AG04449 (cell line): ENCODE data around the gene FGD5.

Experiments
- CTCF ChIA-PET: fragments of 350-600 bp; formaldehyde crosslinking; extraction: SDS; loops from one replicate; lab custom pipeline; 2021; ENCODE audit warnings: antibody characterized with exemption; lab: Yijun Ruan, JAX
- POLR2A ChIA-PET: fragments of 400-600, 350-600 bp; formaldehyde crosslinking; extraction: SDS; loops from one replicate; lab custom pipeline; 2020; ENCODE audit warnings: antibody characterized with exemption, inconsistent platforms; lab: Yijun Ruan, JAX
- DNase-seq: peaks from one replicate; pipeline ENCODE4 v3.0.0-alpha.2; 2010; ENCODE audit warnings: low read depth, low spot score
- H3K4me3 ChIP-seq: 2 replicates; pipeline ENCODE4 v1.5.1; 2011; ENCODE audit warnings: low read depth, mild to moderate bottlenecking, control low read depth, low read length
- TF ChIP-seq, protein P1 (sequence below): IDR thresholded peaks from one replicate; pipeline ENCODE4 v1.5.1; 2011; ENCODE audit warnings: mild to moderate bottlenecking, moderate library complexity, low read length, control low read depth, inconsistent platforms; ENCODE audit not compliant: insufficient read depth; ENCODE audit errors: missing control alignments

FGD5 gene

DNA sequence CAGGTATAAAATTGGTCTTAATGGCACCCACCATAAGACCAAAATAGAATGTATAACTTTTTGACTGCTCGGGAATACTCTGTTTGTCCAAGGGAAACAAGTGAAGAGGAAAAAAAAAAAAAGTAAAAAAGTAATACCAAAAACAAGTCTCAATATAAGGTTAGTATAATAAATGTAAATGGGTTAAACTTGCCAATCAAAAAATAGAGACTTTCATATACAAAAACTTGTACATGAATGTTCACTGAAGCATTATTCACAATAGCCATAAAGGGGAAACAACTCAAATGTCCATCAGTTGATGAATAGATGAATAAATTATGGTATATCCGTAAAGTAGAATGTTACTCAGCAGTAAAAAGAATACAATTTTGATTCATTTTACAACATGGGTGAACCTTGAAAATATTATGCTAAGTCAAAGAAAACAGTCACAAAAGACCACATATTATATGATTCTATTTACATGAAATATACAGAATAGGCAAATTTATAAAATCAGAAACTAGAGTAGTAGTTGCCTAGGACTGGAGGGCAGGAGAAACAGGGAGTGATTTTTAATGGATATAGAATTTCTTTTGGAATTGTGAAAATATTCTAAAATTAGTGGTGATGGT, 39.6 kb upstream of the FGD5 start:
- H3K4me3 ChIP-seq: no peak overlapping the region
- no peak for DNase-seq
- TF ChIP-seq, protein P1, sequence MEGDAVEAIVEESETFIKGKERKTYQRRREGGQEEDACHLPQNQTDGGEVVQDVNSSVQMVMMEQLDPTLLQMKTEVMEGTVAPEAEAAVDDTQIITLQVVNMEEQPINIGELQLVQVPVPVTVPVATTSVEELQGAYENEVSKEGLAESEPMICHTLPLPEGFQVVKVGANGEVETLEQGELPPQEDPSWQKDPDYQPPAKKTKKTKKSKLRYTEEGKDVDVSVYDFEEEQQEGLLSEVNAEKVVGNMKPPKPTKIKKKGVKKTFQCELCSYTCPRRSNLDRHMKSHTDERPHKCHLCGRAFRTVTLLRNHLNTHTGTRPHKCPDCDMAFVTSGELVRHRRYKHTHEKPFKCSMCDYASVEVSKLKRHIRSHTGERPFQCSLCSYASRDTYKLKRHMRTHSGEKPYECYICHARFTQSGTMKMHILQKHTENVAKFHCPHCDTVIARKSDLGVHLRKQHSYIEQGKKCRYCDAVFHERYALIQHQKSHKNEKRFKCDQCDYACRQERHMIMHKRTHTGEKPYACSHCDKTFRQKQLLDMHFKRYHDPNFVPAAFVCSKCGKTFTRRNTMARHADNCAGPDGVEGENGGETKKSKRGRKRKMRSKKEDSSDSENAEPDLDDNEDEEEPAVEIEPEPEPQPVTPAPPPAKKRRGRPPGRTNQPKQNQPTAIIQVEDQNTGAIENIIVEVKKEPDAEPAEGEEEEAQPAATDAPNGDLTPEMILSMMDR: no peak
- POLR2A ChIA-PET: no interaction called here
- CTCF ChIA-PET: interaction anchor here (3.6 kb wide), 1 partner anchor 11 kb away, joined by 16 read pairs; no protein-coding TSS in a partner anchor

DNA sequence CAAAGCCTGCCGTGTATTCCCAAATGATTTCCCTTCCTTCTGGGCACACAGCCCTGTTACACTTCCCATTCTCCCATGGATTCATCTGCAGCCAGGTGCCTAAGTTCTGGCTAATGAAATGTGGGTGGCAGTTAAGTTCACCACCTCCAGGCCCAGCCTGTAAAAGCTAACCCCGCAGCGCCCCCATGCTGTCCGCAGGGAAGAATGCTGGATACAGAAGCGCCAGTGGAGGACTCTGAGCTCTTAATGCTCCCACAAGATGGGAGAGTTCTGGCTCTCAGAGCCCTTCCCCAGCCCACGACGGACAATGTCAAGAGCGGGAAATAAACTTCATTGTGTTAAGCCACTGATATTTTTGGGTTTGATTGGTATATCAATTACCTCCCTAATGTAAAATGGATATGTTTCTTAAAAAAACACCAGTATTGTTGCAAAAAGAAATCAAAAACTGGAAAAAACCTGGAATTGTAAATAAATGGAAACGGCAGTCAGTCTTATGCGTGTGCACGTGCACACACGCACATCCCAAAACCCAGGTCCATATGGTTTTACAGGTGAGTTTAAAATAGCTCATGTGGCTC, 37.7 kb upstream of the FGD5 start:
- no peak overlapping the region for H3K4me3 ChIP-seq
- TF ChIP-seq, protein P1: peak; percentile 56
- POLR2A ChIA-PET: no interaction called here
- no peak for DNase-seq
- CTCF ChIA-PET: interaction anchor here (0.7 to 3.6 kb wide), 8 partner anchors 9 to 576 kb away, joined by 3 to 24 read pairs (median 4); partner anchors contain the start of gene C3orf20

DNA sequence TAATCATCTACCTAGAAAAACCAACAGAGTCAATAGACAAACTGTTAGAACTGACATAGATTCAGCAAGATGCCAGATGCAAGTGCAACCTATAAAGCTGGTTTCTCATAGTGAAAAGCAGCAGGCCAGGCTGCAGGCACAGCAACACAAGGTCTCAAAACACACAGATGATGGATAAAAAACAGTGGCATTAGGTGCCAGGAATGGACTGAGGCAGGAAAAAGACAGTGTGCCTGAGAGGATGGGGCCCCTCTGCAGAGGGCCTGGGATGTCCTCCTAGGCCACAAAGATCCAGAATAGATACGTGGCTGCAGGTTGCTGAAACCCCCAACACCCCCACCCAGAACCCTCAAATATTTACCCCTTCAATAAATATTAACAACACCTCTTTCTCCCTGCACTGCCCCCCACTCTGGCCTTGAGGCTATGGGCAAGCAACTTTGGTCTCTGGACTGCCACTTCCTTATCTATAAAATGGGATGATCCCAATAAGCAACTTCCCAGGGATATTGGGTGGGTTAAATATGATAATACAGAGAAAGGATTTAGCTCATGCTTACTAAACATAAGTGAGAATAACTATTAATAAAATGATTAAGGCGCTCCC, 35.2 kb upstream of the FGD5 start:
- POLR2A ChIA-PET: no interaction called here

DNA sequence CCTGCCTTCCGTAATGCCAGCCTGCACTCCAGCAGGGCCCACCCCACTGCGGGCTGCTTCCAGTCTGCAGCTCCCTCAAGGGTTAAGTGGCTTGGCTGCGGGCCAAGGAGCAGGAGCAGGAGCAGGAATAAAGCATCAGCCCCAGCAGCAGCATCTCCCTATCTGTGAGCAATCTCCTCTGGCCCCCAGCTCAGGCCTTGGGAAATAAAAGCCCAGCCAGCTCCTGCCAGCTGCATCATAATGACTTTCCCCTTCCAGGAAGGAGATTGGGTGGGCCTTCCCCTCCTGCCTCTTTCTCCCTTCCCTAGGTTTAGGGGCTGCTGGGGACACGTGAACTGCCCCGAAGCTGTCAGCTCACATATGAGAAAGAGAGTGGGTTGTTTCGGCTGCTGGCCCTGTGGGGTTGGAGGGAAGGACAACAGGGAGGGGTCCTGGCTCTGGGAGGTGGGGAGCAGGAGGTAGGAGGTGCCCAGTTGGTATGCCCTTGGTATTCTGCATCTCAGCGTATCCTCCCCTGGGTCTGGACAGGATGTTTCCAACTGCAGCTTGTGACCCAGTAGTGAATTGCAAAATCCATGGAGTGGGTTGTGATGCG, 34.6 kb upstream of the FGD5 start:
- TF ChIP-seq, protein P1: no peak
- DNase-seq: no peak
- CTCF ChIA-PET: no interaction called here

More for the DNA sequence above, 35.2 kb upstream of the FGD5 start:
- TF ChIP-seq, protein P1: no peak
- no peak overlapping the region for H3K4me3 ChIP-seq
- CTCF ChIA-PET: no interaction called here
- no peak for DNase-seq

DNA sequence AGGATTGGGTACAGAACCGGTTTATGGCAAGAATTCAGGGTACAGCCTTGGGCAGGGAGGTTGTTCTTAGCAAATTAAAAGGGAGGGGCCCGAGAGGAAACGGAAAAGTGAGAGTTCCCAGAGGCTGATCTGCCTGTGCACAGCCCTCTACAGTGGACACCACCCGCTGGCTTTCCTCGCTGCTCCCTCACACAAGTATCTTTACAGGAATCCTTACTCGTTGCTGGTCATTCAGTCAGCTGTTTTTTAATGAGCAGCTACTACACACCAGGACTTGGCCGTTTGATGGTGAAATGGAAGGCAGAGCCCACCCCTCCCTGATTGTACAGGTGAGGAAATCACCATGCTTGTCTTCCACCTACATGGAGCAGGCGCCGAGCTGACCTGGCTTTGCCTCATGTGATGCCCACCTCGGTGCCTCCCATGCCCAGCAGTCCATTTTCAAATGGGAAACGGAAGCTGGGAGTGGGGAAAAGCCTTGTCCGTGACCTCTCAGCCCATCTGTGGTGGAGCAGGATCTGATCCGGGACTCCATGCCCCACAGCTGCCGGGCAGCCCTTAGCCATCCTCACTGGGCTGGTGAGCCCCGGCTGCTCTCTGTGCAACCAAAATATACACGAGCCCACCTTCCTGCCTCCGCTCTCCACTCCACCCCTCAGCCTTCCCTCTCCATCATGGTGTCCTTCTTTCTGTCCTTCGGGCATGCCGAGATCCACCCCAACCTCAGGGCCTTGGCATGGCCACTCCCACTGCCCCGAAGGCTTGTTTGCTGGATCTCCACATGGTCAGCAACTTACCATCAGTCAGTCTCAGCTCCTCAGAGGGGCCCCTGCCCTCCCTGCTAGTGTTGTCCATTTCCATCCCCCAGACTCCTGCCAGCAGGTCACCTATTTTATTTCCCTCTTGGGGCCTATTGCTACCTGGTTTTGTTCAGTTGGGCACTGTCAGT, 33.3 kb upstream of the FGD5 start:
- DNase-seq: no peak
- TF ChIP-seq, protein P1: no peak
- CTCF ChIA-PET: no interaction called here
- POLR2A ChIA-PET: no interaction called here
- no peak overlapping the region for H3K4me3 ChIP-seq

More for the DNA sequence above, 34.6 kb upstream of the FGD5 start:
- H3K4me3 ChIP-seq: no peak overlapping the region
- POLR2A ChIA-PET: no interaction called here
